OCI-M2 (cell line): ENCODE data around the gene CCN2.

Source experiments
- DNase-seq: peaks from one replicate; lab custom pipeline; 2025; ENCODE audit not compliant: unreplicated experiment; lab: John Stamatoyannopoulos, UW

CCN2 gene

DNA sequence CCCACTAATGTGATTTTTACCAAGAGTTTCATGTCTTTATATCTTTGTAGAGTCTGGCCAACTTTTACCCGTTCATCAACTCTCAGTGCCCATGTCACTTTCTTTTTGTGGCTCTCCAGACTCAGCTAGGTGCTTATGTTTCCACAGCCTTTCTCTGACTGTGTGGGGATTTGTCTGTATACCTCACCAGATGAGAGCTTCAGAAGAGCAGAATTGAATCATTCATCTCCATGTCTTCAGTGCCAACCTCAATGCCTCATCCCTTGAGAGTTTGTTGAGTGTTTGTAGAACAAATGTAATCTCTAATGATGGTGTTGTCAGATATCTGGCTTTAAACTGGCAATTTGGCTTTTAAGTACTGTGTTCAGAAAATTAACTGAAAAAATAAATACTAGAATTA lies 16.8 kb upstream of the CCN2 start:
- DNase-seq, result no peak

- DNase-seq, result no peak
These were observed 15.3 kb upstream of the CCN2 start for GRCh38 chr6:131966443-131966842.

DNA sequence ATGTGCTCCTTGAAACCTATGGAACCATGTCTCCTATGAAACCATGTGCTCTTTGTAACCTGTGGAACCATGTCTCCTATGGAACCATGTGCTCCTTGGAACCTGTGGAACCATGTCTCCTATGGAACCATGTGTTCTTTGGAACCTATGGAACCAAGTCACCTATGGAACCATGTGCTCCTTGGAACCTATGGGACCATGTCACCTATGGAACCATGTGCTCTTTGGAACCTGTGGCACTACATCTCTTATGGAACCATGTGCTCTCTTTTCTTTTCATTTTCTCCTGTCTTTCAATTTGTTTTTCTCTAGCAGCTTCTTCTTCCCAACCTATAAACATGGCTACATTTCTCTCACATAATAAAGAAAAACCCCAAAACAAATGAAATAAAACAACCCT lies 11.9 kb upstream of the CCN2 start:
- no peak for DNase-seq

DNA sequence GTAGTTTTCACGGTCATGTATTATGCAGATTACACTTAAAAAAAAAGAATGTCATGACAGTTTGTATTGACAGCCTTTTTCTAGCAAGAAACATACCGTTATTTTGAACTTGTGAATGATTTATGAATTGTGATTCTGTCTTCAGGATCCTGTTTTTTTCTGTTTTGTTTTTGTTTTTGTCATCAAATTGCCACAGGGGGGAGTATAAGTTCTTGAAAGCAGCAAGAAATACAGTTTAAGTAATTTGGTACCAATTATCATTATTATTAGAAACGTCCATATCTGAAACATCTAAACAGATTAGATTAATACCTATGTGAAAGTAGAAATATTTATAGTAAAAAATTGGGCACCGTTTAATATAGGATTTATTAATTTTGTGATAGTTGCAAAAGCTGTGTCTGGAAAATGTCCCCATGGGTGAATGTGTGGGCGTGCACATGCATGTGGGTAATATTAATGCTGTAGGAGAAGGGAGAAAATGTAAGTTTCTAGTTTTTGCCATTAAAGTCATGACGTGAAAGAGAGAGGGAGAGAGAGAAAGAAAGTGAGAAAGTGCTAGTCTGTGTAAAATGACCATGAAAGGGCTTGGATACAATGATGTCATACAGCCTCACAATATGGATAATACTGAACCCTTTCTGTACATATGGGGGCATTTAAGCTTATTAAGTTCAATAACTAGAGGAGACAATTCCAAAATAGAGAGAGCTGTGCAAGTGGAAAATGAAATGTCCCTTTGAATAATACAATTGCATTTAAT lies 9.4 kb upstream of the CCN2 start:
- DNase-seq, result no peak

DNA sequence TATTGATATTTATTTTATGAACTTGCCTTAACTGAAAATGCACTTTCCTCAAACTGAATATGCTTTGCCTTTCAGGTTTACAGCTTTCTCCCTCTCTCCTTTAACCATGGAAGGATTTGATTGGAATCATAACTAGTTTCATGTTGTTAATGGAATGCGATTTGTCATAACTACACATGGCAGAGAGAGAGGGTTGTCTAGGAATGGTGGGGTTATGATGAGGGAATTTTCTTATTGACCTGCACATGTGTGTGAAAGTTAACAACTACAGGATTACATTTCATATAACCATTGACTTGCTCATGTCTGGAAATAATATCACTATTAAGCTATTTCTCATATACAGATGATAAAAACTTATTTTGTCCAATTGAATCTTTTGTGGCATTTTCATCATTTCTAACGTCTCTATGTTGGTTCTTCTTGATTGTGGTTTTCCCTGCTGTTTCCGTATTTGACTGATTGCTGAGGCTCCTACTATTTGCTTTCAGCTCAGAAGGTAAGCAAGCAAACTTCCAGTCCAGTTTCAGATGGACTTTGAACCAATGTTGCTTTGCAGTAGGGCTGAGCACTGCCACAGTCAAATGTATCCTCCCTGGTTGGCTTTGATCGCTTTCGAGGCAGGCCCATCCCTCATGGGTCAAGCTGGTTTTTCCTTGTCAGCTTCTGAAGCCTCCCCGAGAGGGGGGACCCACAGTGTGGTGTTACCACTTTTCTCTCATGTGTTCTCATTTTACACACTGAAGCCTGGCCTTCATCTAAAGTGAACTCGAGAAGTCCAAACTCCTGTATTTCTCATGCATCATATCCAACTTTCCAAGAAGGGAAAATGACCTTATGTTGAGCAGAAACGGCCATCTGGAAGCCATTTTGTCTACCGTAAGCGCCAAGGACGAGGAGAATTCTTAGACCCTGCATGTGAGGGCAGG lies 7.6 kb upstream of the CCN2 start:
- DNase-seq, result no peak

- DNase-seq, result no peak
These were observed 6.9 kb upstream of the CCN2 start for GRCh38 chr6:131958095-131958494.

GRCh38 chr6:131955876-131956275 lies 4.7 kb upstream of the CCN2 start:
- no peak for DNase-seq

GRCh38 chr6:131955192-131955591 lies 4.0 kb upstream of the CCN2 start:
- no peak for DNase-seq

GRCh38 chr6:131954775-131955107 lies 3.6 kb upstream of the CCN2 start:
- no peak for DNase-seq

DNA sequence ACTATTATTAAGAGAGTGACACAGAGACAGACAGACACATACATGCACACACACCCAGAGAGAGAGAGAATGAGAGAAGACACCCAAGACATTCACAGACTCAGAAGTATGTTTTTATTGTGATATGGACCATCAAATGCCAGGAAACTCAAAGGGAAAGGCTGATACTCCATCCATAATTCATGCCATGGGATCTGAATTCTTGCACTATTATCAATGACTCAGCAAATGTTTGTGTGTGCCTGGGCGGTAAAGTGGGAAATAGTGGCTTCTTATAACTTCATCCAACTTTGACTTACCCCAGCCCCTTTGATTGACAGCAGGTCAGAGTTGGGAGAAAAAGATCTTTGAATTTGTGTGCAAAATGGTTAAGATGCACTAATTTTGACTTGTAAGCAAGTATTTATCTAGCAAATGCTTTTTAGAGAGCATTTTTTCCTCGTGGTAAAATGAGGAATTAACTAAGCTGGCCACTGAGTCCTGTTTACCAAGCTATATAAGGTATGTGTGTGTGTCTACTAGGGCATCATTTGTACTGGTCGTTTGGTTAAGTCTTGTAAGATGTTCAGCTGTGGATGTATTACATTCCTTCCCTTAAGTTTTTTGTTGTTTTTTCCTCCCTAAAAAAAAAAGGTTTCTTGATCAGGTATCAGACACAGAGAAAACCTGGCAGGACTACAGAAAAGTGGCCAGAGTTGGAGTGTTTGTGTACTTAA lies 3.0 kb upstream of the CCN2 start:
- no peak for DNase-seq

- no peak for DNase-seq
These were observed 1.8 kb upstream of the CCN2 start for GRCh38 chr6:131952886-131953509.

GRCh38 chr6:131951576-131952230 lies 531 bp upstream of the CCN2 start:
- DNase-seq, result no peak

DNA sequence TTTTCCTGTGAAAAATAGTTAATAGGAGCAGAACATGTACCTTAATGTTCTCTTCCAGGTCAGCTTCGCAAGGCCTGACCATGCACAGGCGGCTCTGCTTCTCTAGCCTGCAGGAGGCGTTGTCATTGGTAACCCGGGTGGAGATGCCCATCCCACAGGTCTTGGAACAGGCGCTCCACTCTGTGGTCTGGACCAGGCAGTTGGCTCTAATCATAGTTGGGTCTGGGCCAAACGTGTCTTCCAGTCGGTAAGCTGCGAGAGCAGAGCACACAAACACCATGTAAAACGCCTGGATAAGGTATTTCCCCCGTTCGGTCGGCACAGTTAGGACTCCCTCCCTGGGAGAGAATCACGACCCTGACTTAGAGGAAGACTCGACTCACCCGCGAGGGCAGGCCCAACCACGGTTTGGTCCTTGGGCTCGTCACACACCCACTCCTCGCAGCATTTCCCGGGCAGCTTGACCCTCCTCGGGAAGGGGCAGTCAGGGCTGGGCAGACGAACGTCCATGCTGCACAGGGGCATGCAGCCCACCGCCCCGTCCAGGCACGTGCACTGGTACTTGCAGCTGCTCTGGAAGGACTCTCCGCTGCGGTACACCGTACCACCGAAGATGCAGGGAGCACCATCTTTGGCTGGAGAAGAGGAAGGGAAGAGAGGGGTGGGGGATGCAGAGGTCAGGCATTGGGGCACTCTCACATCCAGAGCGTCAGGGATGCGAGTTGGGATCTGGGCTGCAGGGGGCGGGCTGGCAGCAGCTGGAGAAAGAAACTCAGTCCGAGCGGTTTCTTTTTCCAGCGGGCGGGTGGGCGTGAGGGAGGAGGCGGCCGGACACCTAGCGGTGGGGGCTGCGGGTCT lies 1.0 kb downstream of the CCN2 start:
- DNase-seq, result peak; percentile 21

DNA sequence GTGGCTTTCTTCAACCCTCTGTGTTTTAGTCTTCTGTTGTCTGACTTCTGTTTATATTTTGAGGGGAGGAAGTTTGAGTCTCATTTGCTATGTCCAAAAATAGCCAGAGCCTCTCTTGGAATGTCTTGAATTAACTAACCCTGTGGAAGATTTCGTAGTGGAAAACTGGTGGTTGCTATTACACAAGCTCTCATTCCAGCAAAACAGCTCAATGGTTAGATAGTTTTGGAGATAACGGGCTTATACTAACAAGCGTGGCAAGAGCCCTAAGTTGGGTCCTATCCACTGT lies 1.6 kb downstream of the CCN2 start:
- DNase-seq, result no peak

GRCh38 chr6:131948692-131949619 lies 2.2 kb downstream of the CCN2 start:
- DNase-seq, result no peak

DNA sequence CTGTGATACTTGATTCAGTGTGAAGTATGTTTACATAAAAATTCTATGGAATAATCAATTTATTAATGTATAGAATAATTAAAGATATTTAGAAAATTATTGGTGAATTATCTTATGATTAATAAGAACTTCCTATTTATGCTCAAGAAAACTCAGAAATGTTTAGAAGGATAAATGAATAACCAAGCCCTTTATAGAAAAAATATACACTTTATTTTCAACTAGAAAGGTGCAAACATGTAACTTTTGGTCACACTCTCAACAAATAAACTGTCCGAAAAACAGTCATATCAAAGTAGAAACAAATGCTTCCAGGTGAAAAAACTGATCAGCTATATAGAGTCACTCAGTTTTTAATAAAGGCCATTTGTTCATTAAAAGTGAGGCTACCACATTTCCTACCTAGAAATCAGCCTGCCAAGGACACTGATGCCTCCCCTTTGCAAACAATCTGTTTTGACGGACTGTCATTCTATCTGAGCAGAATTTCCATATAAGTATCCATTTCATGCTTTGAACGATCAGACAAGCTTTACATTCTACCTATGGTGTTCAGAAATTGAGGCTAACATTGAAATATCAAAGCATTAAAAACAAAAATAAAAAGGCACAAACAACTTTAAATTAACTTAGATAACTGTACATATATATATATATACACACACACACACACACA lies 3.0 kb downstream of the CCN2 start:
- DNase-seq, result no peak

- no peak for DNase-seq
These were observed 3.9 kb downstream of the CCN2 start for GRCh38 chr6:131946992-131947955.
